Activated CD8-positive, alpha-beta memory T cell treated with anti-CD3 and anti-CD28 coated beads, Interleukin-2, amount 50 U/mL, for 24 hours (primary cell): ENCODE measurements around the gene STRADB.
A peak's percentile ranks its signal among the peaks of the same experiment; 100 is the strongest.
"Not testable (repeated sequence)": the region's sequence is repeated elsewhere in the genome, so short reads cannot be mapped to it uniquely, and the experiment has no call there.

Experiments used
- DNase-seq: peaks from one replicate; pipeline ENCODE4 v3.0.0-alpha.2; 2020; ENCODE audit errors: extremely low read depth

Gene STRADB

GRCh38 chr2:201466050-201466675, 14.6 kb downstream of the STRADB start:
- DNase-seq: no peak

- no peak for DNase-seq
Observed at GRCh38 chr2:201467666-201468065, 16.1 kb downstream of the STRADB start.

GRCh38 chr2:201470821-201471731, 19.5 kb downstream of the STRADB start:
- no peak for DNase-seq

GRCh38 chr2:201471732-201472393, 20.3 kb downstream of the STRADB start:
- DNase-seq: no peak

GRCh38 chr2:201472411-201472810, 20.9 kb downstream of the STRADB start:
- no peak for DNase-seq

- no peak for DNase-seq
Observed at GRCh38 chr2:201482543-201482942, 31.0 kb downstream of the STRADB start.

- no peak for DNase-seq
Observed at GRCh38 chr2:201483342-201483741, 31.8 kb downstream of the STRADB start.

GRCh38 chr2:201483758-201484157, 32.2 kb downstream of the STRADB start:
- not testable (repeated sequence) for DNase-seq

- no peak for DNase-seq
Observed at GRCh38 chr2:201484805-201485204, 33.3 kb downstream of the STRADB start.

GRCh38 chr2:201490291-201490690, 38.8 kb downstream of the STRADB start:
- DNase-seq: no peak

GRCh38 chr2:201496785-201497184, 45.2 kb downstream of the STRADB start:
- no peak for DNase-seq

GRCh38 chr2:201500534-201500933, 49.0 kb downstream of the STRADB start:
- no peak for DNase-seq

- no peak for DNase-seq
Observed at GRCh38 chr2:201502713-201503112, 51.2 kb downstream of the STRADB start.

GRCh38 chr2:201507725-201508124, 56.2 kb downstream of the STRADB start:
- peak; percentile 8 for DNase-seq

GRCh38 chr2:201513271-201513670, 61.7 kb downstream of the STRADB start:
- DNase-seq: no peak

- no peak for DNase-seq
Observed at GRCh38 chr2:201515573-201516246, 64.2 kb downstream of the STRADB start.

- DNase-seq: no peak
Observed at GRCh38 chr2:201517094-201517493, 65.6 kb downstream of the STRADB start.

- DNase-seq: no peak
Observed at GRCh38 chr2:201520201-201520600, 68.7 kb downstream of the STRADB start.

GRCh38 chr2:201522965-201523364, 71.4 kb downstream of the STRADB start:
- no peak for DNase-seq

- no peak for DNase-seq
Observed at GRCh38 chr2:201523506-201523905, 72.0 kb downstream of the STRADB start.
